Measurements from ENCODE around the gene CEP112. TPM values are rescaled to one million over a fixed set of nuclear protein-coding genes. Genes with fewer than 3 reads are reported as not detected.

Gene CEP112
- total RNA-seq, 4 donors from 2014 or later = 14.6 to 21.2 (median 20.2) TPM

GRCh38 chr17:66233023-66233753 is 41.3 kb upstream of the CEP112 start:
- no peak overlapping the region for H3K27ac ChIP-seq
- H3K36me3 ChIP-seq = no peaks in the 10 kb centered on the region
- no peak overlapping the region for H3K4me3 ChIP-seq (replicated peaks in 1 of 3)
- TF ChIP-seq CTCF (IDR thresholded peaks at IDR 0.05) (no peak), POLR2A (IDR thresholded peaks at IDR 0.05) (no peak)
- intact Hi-C loops (cut with DNase I) = no loop called here
- H3K9me3 ChIP-seq = no peaks in the 10 kb centered on the region
- WGBS, 2 donors = 80 to 81% methylated on average over 8 of the region's 8 CpGs
- DNase-seq = no peak
- H3K27me3 ChIP-seq = no peaks in the 10 kb centered on the region
- H3K4me1 ChIP-seq = no peaks in the 10 kb centered on the region

- DNase-seq = no peak
- 81 to 88% methylated on average over 4 of the region's 4 CpGs for WGBS, 2 donors
- TF ChIP-seq POLR2A (IDR thresholded peaks at IDR 0.05) (no peak), CTCF (IDR thresholded peaks at IDR 0.05) (no peak)
- no peak overlapping the region for H3K27ac ChIP-seq
- H3K27me3 ChIP-seq = no peaks in the 10 kb centered on the region
- no peaks in the 10 kb centered on the region for H3K36me3 ChIP-seq
- intact Hi-C loops (cut with DNase I) = no loop called here
- no peaks in the 10 kb centered on the region for H3K4me1 ChIP-seq
- H3K4me3 ChIP-seq (replicated peaks in 1 of 3) = no peak overlapping the region
- H3K9me3 ChIP-seq = no peaks in the 10 kb centered on the region
These were observed 39.1 kb upstream of the CEP112 start for GRCh38 chr17:66230922-66231591.

- Histone ChIP-seq H3K27me3 (no peaks in the 10 kb centered on the region), H3K36me3 (no peaks in the 10 kb centered on the region), H3K9me3 (no peaks in the 10 kb centered on the region), H3K27ac (no peak overlapping the region), H3K4me1 (no peaks in the 10 kb centered on the region), H3K4me3 (replicated peaks in 1 of 3) (no peak overlapping the region)
- 78% methylated on average over 4 of the region's 4 CpGs for WGBS, 2 donors
- no peak for DNase-seq
- intact Hi-C loops (cut with DNase I) = no loop called here
- no peak for TF ChIP-seq CTCF (IDR thresholded peaks at IDR 0.05)
- no peak for TF ChIP-seq POLR2A (IDR thresholded peaks at IDR 0.05)
These were observed 38.0 kb upstream of the CEP112 start for GRCh38 chr17:66229783-66230538.

- Histone ChIP-seq H3K27ac (no peak within 1 kb of the TSS), H3K4me1 (no peaks in the 10 kb centered on the region), H3K27me3 (no peaks in the 10 kb centered on the region), H3K4me3 (replicated peaks in 1 of 3) (no peak within 1 kb of the TSS), H3K9me3 (no peaks in the 10 kb centered on the region), H3K36me3 (no peaks in the 10 kb centered on the region)
- 90 to 93% methylated on average over 20 of the region's 20 CpGs for WGBS, 2 donors
- no peak for DNase-seq
- no peak for TF ChIP-seq CTCF (IDR thresholded peaks at IDR 0.05)
- no peak for TF ChIP-seq POLR2A (IDR thresholded peaks at IDR 0.05)
- intact Hi-C loops (cut with DNase I) = no loop called here
These were observed 37.2 kb upstream of the CEP112 start, which contains the start of gene APOH for GRCh38 chr17:66228887-66229782. TSS of gene APOH (minus strand) at chr17:66229415. CDS start at chr17:66229379, 36 bp downstream.
